ENCODE results near the gene SH3BGR.

DNA sequence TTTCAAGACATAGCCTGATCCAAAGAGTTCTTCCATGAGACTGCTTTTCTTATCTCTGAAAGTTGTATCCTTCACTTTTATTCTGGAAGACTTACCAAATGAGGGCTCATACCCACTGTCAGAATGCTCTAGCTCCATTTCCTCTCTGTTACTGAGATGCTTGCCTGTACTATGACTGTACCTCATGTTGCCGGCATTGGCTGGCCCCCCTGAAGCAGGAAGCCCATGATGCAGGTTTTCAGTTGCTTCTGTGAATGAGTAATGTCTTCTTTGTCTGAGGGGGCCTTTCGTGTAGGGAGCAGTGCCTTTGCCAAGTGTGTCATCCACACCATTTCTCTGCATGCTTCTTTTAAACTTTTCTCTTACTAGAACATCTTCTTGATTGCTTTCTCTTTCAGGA lies 45.7 kb upstream of the SH3BGR start:
- TF ChIP-seq, protein P1, sequence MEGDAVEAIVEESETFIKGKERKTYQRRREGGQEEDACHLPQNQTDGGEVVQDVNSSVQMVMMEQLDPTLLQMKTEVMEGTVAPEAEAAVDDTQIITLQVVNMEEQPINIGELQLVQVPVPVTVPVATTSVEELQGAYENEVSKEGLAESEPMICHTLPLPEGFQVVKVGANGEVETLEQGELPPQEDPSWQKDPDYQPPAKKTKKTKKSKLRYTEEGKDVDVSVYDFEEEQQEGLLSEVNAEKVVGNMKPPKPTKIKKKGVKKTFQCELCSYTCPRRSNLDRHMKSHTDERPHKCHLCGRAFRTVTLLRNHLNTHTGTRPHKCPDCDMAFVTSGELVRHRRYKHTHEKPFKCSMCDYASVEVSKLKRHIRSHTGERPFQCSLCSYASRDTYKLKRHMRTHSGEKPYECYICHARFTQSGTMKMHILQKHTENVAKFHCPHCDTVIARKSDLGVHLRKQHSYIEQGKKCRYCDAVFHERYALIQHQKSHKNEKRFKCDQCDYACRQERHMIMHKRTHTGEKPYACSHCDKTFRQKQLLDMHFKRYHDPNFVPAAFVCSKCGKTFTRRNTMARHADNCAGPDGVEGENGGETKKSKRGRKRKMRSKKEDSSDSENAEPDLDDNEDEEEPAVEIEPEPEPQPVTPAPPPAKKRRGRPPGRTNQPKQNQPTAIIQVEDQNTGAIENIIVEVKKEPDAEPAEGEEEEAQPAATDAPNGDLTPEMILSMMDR (conservative IDR thresholded peaks at IDR 0.05 in 1 of 2, IDR thresholded peaks at IDR 0.05 in 1 of 2; ENCODE audit: low read depth in 1 of 2, low read length in 2 of 2) = no peak
- TF ChIP-seq EZH2 (IDR thresholded peaks at IDR 0.05; ENCODE audit: low read length, missing control alignments) = no peak

All from fibroblast of lung (primary cell).